A673 (cell line): ENCODE measurements around the gene RPL19. TPM values are rescaled to one million over a fixed set of nuclear protein-coding genes. Genes with fewer than 3 reads are reported as not detected.

Source experiments
- BruUV-seq: library from RNA; stranded (reverse); fragments of 400-500 nt; replicated peaks from 2 replicates; lab custom pipeline; 2021; lab: Mats Ljungman, UMichigan
- CTCF ChIA-PET: fragments of 300-600 bp; sonication (Branson Sonifier 250); formaldehyde crosslinking; loops from one replicate; lab custom pipeline; 2022; ENCODE audit warnings: antibody characterized with exemption; lab: Charles Lee
- POLR2A ChIA-PET: fragments of 300-600 bp; sonication (Branson Sonifier 250); formaldehyde crosslinking; loops from one replicate; lab custom pipeline; 2022; ENCODE audit warnings: antibody characterized with exemption; ENCODE audit not compliant: low non-redundant PET; lab: Charles Lee
- DNase-seq: peaks from one replicate; pipeline ENCODE4 v3.0.0-alpha.2; 2015; ENCODE audit warnings: low spot score
- H3K27ac ChIP-seq: fragments of 200-600 bp; sonication (generic); 2 replicates; pipeline ENCODE4 v1.5.1; 2016; ENCODE audit warnings: mixed run types, low read depth, mild to moderate bottlenecking, mixed read lengths, antibody characterized with exemption, low read length; ENCODE audit not compliant: poor library complexity, severe bottlenecking
- H3K27me3 ChIP-seq: fragments of 200-600 bp; sonication (generic); replicated peaks from 2 replicates; pipeline ENCODE4 v1.6.1; 2017; ENCODE audit warnings: mixed run types, low read depth, mild to moderate bottlenecking, mixed read lengths, antibody characterized with exemption, low read length; ENCODE audit not compliant: insufficient read depth, poor library complexity
- H3K36me3 ChIP-seq: fragments of 200-600 bp; sonication (generic); 2 replicates; pipeline ENCODE4 v1.6.1; 2016; ENCODE audit warnings: mixed run types, mild to moderate bottlenecking, mixed read lengths, antibody characterized with exemption, low read length; ENCODE audit not compliant: insufficient read depth, poor library complexity, severe bottlenecking
- H3K4me1 ChIP-seq: fragments of 200-600 bp; sonication (generic); 2 replicates; pipeline ENCODE4 v1.6.1; 2017; ENCODE audit warnings: mixed run types, mild to moderate bottlenecking, mixed read lengths, antibody characterized with exemption, low read length; ENCODE audit not compliant: insufficient read depth, poor library complexity, severe bottlenecking
- H3K4me3 ChIP-seq: fragments of 200-600 bp; sonication (generic); 2 replicates; pipeline ENCODE4 v1.5.1; 2016; ENCODE audit warnings: low read depth, mixed run types, mild to moderate bottlenecking, mixed read lengths, low read length; ENCODE audit not compliant: poor library complexity, severe bottlenecking
- H3K9me3 ChIP-seq: fragments of 200-600 bp; sonication (generic); 2 replicates; pipeline ENCODE4 v1.6.1; 2016; ENCODE audit warnings: mixed run types, low read depth, mild to moderate bottlenecking, mixed read lengths, antibody characterized with exemption, low read length; ENCODE audit not compliant: poor library complexity, severe bottlenecking
- EZH2 ChIP-seq: fragments of 200-600 bp; sonication (generic); IDR thresholded peaks from 2 replicates; pipeline ENCODE4 v1.6.1; 2017; ENCODE audit warnings: borderline replicate concordance, low read depth, mild to moderate bottlenecking, mixed read lengths, antibody characterized with exemption, low read length; ENCODE audit not compliant: poor library complexity, severe bottlenecking
- intact Hi-C: fragments of 100-400 bp; cut with micrococcal nuclease; formaldehyde crosslinking; loops from one replicate; pipeline ENCODE4 v1.10.0; 2022; ENCODE audit not compliant: unreplicated experiment
- total RNA-seq: library from RNA; stranded (reverse); gene quantifications from 2 replicates; pipeline ENCODE4 v1.2.3, GENCODE V29; 2021
- TF ChIP-seq, protein P1 (sequence below): fragments of 300-800, 200-600 bp; sonication (generic); conservative IDR thresholded peaks from 2 replicates; pipeline ENCODE4 v1.5.1; 2017; ENCODE audit warnings: low read depth, mild to moderate bottlenecking, antibody characterized with exemption, low read length, moderate library complexity, mixed read lengths

RPL19 gene
- total RNA-seq, 1 experiment from 2014 or later = 950 TPM

DNA sequence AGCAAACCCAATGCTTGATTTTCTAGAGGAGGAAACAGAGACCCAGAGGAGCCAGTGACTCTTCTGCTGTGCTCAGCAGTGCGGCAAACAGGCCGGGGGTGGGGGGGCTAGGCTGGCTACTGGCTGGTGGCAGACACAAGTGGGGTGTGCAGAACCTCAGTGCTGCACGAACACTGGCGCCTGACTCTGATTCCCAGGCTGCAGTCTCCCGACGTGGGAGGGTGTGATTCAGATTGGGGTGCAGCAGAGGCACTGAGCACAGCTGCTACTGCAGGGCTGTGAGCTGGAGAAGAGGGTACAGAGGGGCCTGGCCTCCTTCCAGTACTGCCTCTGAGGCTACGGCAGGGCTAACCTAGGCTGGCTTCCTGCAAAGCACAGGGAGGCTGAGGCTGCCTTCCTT lies 8.1 kb downstream of the RPL19 start:
- intact Hi-C loops = no loop called here
- Histone ChIP-seq H3K9me3 (no peaks in the 10 kb centered on the region), H3K36me3 (peaks cover 13% of the 10 kb centered on the region), H3K4me1 (peaks cover 22% of the 10 kb centered on the region), H3K27ac (no peak overlapping the region), H3K4me3 (no peak overlapping the region), H3K27me3 (no peaks in the 10 kb centered on the region)
- CTCF ChIA-PET = interaction anchor here (1.2 to 3.7 kb wide), 2 partner anchors 27 to 37 kb away, joined by 3 to 40 read pairs; no protein-coding TSS in a partner anchor
- DNase-seq = no peak
- POLR2A ChIA-PET = no interaction called here
- TF ChIP-seq EZH2 = no peak
- TF ChIP-seq, protein P1, sequence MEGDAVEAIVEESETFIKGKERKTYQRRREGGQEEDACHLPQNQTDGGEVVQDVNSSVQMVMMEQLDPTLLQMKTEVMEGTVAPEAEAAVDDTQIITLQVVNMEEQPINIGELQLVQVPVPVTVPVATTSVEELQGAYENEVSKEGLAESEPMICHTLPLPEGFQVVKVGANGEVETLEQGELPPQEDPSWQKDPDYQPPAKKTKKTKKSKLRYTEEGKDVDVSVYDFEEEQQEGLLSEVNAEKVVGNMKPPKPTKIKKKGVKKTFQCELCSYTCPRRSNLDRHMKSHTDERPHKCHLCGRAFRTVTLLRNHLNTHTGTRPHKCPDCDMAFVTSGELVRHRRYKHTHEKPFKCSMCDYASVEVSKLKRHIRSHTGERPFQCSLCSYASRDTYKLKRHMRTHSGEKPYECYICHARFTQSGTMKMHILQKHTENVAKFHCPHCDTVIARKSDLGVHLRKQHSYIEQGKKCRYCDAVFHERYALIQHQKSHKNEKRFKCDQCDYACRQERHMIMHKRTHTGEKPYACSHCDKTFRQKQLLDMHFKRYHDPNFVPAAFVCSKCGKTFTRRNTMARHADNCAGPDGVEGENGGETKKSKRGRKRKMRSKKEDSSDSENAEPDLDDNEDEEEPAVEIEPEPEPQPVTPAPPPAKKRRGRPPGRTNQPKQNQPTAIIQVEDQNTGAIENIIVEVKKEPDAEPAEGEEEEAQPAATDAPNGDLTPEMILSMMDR = no peak
- no TSS peak for BruUV-seq

DNA sequence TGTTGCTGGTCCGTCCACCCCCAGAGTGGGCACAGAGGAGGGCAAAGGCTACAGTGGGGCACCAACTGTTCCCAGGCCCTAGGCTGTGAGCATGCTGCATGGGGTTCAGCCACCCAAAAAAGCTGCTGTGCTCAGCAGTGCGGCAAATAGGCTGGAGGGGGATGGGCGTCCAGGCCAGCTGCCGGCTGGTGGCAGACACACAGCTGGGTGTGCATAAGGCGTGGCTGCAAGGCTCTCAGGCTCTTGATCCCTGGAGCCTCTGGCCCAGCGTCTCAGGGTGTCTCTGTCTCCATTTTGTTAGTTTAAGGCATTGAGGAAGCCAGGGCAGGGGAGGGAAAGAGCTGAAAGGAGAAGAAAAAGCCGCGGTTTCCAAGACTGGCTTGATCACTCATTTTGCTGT lies 8.8 kb downstream of the RPL19 start:
- ChIA-PET POLR2A (interaction anchor here (0.6 to 1.1 kb wide), 3 partner anchors 9 to 459 kb away, joined by 3 to 6 read pairs (median 4); partner anchors contain the start of gene RPL19), CTCF (interaction anchor here (1.0 to 3.7 kb wide), 4 partner anchors 24 to 36 kb away, joined by 3 to 40 read pairs (median 4); no protein-coding TSS in a partner anchor)
- Histone ChIP-seq H3K4me1 (peaks cover 22% of the 10 kb centered on the region), H3K27me3 (no peaks in the 10 kb centered on the region), H3K27ac (peak overlapping the region; percentile 82), H3K4me3 (no peak overlapping the region), H3K9me3 (no peaks in the 10 kb centered on the region), H3K36me3 (peaks cover 6% of the 10 kb centered on the region)
- intact Hi-C loops = no loop called here
- TF ChIP-seq, protein P1 = no peak
- no peak for TF ChIP-seq EZH2
- DNase-seq = peak; percentile 65
- no TSS peak for BruUV-seq

DNA sequence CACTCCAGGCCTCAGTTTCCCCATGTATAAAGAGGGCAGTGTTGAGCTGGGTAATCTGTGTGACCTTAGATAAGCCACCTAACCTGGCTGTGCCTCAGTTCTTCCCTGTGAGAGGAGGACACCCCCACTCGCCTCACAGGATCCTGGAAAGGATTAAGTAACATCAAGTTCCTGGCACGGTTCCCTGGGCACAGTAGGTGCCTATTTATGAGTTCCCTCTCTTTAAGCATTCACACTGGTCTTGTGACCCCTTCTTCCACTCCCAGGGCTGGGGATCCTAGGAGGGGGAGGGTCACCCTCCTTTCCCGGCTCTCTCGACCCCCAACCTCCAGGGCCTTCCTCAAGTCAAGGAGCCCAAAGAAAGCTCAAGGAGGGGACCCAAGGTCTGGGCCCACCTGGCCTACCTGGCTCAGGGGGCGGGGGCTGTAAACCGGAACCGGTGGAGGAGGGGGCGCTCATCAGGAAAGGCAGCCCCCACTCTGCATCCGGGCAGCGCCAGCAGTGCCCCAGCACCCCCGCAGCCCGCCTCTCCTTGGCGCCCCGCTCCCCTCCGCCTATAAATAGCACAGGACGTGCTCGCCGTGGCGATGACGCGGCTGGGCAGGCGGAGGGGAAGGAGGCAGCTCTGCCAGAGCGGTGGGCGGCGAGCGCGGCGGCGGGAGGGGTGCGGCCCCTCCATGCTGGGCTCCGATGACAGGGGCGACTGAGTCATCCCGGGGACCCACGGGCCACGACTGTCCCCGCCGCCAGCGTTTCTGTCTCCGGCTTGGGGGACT lies 9.4 kb downstream of the RPL19 start:
- POLR2A ChIA-PET = interaction anchor here (0.7 to 1.1 kb wide), 2 partner anchors 10 to 458 kb away, joined by 3 to 6 read pairs; partner anchors contain the start of gene RPL19
- DNase-seq = peak; percentile 71

More for the DNA sequence above, 9.4 kb downstream of the RPL19 start:
- no peak for TF ChIP-seq EZH2
- TF ChIP-seq, protein P1 = no peak
- Histone ChIP-seq H3K4me3 (peak overlapping the region; percentile 32), H3K27ac (peak overlapping the region; percentile 82), H3K36me3 (no peaks in the 10 kb centered on the region), H3K4me1 (peaks cover 22% of the 10 kb centered on the region), H3K27me3 (no peaks in the 10 kb centered on the region), H3K9me3 (no peaks in the 10 kb centered on the region)
- no TSS peak for BruUV-seq
- CTCF ChIA-PET = interaction anchor here (1.0 to 3.7 kb wide), 4 partner anchors 23 to 36 kb away, joined by 3 to 40 read pairs (median 4); no protein-coding TSS in a partner anchor
- intact Hi-C loops = no loop called here
